ENCODE measurements around the gene OR51L1. TPM values are rescaled to one million over a fixed set of nuclear protein-coding genes. Genes with fewer than 3 reads are reported as not detected.

OR51L1 gene
- total RNA-seq, 1 experiment from 2014 or later: not detected

DNA sequence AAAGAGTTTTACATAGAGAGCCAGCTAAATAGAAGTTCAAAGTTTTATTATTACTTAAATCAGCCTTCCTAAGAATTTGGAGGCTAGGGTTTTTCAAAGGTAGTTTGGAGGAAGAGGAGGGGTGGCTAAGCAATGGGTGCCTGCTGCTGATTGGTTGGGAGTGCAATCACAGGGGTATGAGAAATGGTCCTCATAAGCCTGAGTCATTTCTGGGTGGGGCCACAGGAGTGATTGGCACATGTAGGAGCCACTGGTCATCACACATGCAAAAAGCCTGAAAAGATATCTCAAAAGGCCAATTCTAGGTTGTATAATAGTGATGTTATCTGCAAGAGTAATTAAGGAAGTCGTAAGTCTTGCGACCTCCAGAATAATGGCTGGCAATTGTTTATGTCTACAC lies 12.9 kb downstream of the OR51L1 start:
- Histone ChIP-seq H3K36me3 (ENCODE audit: control insufficient read depth, insufficient read depth, low read length) (no peaks in the 10 kb centered on the region), H3K27me3 (ENCODE audit: control insufficient read depth, insufficient read depth, low read length) (no peaks in the 10 kb centered on the region; the same call in 1 of the 2 replicates), H3K4me3 (ENCODE audit: low read depth in 2 of 2, low read length in 2 of 2) (no peak overlapping the region), H3K27ac (ENCODE audit: low read length) (no peak overlapping the region), H3K4me1 (ENCODE audit: control insufficient read depth, insufficient read depth, low read length) (no peaks in the 10 kb centered on the region), H3K9me3 (ENCODE audit: control insufficient read depth, insufficient read depth, low read depth, low read length) (no peaks in the 10 kb centered on the region)
- TF ChIP-seq, protein P1, sequence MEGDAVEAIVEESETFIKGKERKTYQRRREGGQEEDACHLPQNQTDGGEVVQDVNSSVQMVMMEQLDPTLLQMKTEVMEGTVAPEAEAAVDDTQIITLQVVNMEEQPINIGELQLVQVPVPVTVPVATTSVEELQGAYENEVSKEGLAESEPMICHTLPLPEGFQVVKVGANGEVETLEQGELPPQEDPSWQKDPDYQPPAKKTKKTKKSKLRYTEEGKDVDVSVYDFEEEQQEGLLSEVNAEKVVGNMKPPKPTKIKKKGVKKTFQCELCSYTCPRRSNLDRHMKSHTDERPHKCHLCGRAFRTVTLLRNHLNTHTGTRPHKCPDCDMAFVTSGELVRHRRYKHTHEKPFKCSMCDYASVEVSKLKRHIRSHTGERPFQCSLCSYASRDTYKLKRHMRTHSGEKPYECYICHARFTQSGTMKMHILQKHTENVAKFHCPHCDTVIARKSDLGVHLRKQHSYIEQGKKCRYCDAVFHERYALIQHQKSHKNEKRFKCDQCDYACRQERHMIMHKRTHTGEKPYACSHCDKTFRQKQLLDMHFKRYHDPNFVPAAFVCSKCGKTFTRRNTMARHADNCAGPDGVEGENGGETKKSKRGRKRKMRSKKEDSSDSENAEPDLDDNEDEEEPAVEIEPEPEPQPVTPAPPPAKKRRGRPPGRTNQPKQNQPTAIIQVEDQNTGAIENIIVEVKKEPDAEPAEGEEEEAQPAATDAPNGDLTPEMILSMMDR (IDR thresholded peaks at IDR 0.05): no peak
- TF ChIP-seq TCF7L2 (IDR thresholded peaks at IDR 0.05; ENCODE audit: low read depth, low read length) (no peak), POLR2AphosphoS5 (IDR thresholded peaks at IDR 0.05; ENCODE audit: low read depth, low read length) (no peak), SIN3A (IDR thresholded peaks at IDR 0.05; ENCODE audit: borderline replicate concordance, insufficient read depth, low read depth, low read length) (no peak)
- TF ChIP-seq, protein P2, sequence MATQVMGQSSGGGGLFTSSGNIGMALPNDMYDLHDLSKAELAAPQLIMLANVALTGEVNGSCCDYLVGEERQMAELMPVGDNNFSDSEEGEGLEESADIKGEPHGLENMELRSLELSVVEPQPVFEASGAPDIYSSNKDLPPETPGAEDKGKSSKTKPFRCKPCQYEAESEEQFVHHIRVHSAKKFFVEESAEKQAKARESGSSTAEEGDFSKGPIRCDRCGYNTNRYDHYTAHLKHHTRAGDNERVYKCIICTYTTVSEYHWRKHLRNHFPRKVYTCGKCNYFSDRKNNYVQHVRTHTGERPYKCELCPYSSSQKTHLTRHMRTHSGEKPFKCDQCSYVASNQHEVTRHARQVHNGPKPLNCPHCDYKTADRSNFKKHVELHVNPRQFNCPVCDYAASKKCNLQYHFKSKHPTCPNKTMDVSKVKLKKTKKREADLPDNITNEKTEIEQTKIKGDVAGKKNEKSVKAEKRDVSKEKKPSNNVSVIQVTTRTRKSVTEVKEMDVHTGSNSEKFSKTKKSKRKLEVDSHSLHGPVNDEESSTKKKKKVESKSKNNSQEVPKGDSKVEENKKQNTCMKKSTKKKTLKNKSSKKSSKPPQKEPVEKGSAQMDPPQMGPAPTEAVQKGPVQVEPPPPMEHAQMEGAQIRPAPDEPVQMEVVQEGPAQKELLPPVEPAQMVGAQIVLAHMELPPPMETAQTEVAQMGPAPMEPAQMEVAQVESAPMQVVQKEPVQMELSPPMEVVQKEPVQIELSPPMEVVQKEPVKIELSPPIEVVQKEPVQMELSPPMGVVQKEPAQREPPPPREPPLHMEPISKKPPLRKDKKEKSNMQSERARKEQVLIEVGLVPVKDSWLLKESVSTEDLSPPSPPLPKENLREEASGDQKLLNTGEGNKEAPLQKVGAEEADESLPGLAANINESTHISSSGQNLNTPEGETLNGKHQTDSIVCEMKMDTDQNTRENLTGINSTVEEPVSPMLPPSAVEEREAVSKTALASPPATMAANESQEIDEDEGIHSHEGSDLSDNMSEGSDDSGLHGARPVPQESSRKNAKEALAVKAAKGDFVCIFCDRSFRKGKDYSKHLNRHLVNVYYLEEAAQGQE (IDR thresholded peaks at IDR 0.05; ENCODE audit: insufficient read depth in 1 of 2, low read depth in 2 of 2, low read length in 1 of 2): no peak
- no peak for ATAC-seq
- no TSS peak for BruUV-seq (replicated peaks)
- ChIA-PET CTCF (no interaction called here), POLR2A (no interaction called here)
- intact Hi-C loops (cut with micrococcal nuclease; ENCODE audit: unreplicated experiment) (loop anchor here (10.0 kb wide), 1 partner anchor 823 kb away; no protein-coding TSS in a partner anchor), in situ Hi-C loops (cut with HindIII; ENCODE audit: low pct_unique_long_range_greater_than_20kb, low sequenced_read_pairs) (no loop called here)
- DNase-seq (ENCODE audit: low read depth, low spot score): no peak

DNA sequence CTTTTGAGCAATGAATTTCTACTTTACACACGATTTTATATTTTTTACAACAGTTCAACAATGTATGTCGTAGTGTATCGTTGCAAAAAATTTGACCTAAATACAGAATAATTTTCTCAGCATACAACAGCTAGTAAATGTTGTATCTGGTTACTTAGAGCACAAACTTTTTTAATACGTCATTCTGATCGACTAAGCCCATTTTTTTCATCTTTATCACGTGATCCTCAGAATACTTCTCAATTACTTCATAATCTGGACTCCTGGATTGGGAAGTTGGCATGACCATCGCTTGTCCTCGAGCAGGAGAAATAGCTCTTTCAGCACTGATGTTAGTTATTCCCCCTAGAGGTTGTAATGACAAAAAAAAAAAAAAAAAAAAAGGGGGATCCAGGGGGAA lies 16.6 kb downstream of the OR51L1 start:
- ChIA-PET POLR2A (no interaction called here), CTCF (interaction anchor here (0.6 kb wide), 1 partner anchor 402 kb away, joined by 5 read pairs; no protein-coding TSS in a partner anchor)
- in situ Hi-C loops (cut with HindIII; ENCODE audit: low pct_unique_long_range_greater_than_20kb, low sequenced_read_pairs): no loop called here
- Histone ChIP-seq H3K27ac (ENCODE audit: low read length) (no peak overlapping the region), H3K36me3 (ENCODE audit: control insufficient read depth, insufficient read depth, low read length) (no peaks in the 10 kb centered on the region), H3K4me1 (ENCODE audit: control insufficient read depth, insufficient read depth, low read length) (no peaks in the 10 kb centered on the region), H3K9me3 (ENCODE audit: control insufficient read depth, insufficient read depth, low read depth, low read length) (no peaks in the 10 kb centered on the region), H3K27me3 (ENCODE audit: control insufficient read depth, insufficient read depth, low read length) (no peaks in the 10 kb centered on the region; the same call in 1 of the 2 replicates), H3K4me3 (ENCODE audit: low read depth in 2 of 2, low read length in 2 of 2) (no peak overlapping the region)
- BruUV-seq (replicated peaks): no TSS peak
- DNase-seq (ENCODE audit: low read depth, low spot score) (no peak), ATAC-seq (no peak)
- TF ChIP-seq POLR2AphosphoS5 (IDR thresholded peaks at IDR 0.05; ENCODE audit: low read depth, low read length) (no peak), TCF7L2 (IDR thresholded peaks at IDR 0.05; ENCODE audit: low read depth, low read length) (no peak), SIN3A (IDR thresholded peaks at IDR 0.05; ENCODE audit: borderline replicate concordance, insufficient read depth, low read depth, low read length) (no peak)
- TF ChIP-seq, protein P1 (IDR thresholded peaks at IDR 0.05): no peak
- TF ChIP-seq, protein P2 (IDR thresholded peaks at IDR 0.05; ENCODE audit: insufficient read depth in 1 of 2, low read depth in 2 of 2, low read length in 1 of 2): no peak
- intact Hi-C loops (cut with micrococcal nuclease; ENCODE audit: unreplicated experiment): no loop called here

All from Panc1 (cell line).